ENCODE results near the gene PDZD7.

Gene PDZD7

DNA sequence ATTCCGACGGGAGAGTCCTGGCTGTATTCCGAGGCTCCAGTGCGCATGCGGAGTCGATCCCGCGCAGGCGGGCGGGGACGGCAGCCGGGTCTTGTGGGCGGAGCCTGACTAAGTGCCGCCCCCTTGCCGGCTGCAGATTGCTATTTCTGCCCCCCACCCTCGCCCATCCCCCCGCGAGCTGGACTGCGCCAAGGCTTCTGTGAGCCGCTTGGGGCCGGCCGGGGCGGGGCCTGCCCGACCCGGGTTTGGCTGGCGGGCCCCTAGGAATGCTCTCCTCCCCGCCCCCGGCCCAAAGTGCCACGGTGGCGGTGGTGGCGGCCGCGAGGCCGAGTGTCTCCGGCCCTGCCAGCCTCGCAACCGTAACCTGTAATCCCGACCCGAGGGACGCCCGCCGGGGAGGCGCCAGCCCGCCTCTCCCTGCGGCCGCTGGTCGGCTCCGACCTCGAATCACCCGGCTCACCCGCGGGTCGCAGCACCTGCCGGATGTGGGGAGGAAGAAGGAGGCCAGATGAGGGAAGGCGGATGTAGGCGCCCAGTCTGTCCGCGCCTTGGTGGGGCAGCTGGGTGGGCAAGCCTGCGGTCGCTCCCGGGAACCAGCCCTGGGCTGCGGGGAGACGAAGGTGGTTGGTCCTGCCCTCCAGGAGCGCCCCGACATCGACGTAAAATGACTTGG is 30.2 kb upstream of the PDZD7 start:
- DNase-seq = peak; percentile 57

DNA sequence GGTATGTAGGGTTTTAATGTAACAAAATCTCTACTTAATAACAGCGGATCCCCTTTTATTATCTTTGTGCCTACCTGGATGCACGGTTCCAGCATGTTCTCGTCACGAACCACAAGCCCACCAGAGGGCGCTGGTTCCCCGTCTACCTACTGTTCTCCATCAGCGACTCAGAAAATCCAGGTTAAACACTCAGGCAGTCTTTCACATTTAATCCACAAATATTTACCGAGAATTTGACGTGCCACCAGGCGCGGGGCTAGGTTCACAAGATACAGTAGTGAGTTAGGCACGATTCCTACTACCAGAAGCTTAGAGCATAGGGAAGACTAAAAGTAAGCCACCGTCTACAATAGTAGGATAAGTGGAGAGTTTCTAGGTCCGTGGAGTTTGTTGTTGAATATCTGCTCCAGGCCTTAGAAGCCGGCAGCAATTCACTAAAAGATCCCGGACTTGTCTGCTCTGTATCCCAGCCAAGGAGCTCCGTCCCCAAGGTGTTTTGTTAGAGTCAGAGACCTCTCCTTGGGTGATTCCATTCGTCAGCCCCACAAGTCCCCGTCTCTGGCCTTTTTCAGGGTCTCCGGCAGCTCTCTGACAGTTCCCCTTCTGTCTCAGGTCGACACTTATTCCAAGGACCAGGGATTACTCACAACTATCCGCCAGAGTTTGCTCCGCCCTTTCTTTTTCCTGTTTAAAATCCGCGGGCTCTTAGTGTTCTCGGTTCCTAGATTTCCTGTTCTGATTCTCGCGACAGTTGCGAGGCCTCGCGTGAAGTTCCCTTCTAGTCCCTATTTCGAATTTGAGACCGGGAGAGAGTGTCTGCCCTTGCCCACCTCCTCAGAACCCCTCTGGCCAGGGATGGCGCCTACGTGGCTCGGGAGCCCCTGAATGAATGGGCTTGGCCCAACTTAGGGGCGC is 29.4 kb upstream of the PDZD7 start:
- peak; percentile 75 for DNase-seq

DNA sequence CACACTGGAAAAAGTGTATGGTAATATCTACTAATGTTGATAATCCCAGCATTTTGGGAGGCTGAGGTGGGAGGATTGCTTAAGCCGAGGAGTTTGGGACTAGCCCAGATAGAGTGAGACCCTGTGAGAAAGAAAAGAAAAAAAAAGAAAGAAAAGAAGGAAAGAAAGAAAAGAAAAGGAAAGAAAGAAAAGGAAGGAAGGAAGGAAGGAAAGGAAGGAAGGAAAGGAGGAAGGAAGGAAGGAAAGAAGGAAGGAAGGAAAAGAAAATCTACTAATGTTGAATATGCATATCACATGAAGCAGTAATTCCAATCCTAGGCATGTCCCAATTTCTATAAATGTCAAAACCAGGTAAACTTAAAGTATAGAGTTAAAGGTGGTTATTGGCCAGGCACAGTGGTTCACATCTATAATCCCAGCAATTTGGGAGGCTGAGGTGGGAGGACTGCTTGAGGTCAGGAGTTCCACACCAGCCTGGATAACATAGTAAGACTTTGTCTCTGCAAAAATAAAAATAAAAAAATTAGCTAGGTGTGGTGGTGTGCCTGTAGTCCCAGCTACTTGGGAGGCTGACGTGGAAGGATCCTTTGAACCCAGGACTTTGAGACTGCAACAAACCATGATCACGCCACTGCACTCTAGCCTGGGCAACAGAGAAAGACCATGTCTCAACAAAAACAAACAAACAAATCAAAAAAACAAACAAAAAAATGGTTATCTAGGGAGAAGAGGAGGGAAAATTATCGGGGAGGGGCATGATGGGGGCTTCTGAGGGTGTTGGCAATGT is 25.6 kb upstream of the PDZD7 start:
- no peak for DNase-seq

GRCh38 chr10:101055411-101055810 is 24.5 kb upstream of the PDZD7 start:
- DNase-seq = no peak

DNA sequence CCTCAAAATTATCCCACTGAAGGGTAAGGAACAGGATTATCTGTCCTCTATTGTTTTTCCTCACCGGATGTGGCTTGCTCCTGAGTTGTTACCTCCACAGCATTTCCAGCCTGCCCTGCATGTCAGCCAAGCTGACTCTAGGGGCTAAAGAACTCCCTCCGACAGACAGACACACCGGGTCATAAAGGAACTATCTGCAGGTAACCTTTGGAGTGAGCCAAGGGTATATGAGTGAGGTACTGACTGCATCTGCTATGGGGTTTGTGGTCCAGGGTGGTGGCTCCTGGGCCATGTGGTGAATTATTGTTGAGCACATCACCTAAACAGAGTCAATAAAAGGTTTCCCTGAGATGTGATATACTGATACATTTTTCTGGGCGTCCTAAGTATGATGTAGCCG is 23.9 kb upstream of the PDZD7 start:
- DNase-seq = no peak

- no peak for DNase-seq
Observed at GRCh38 chr10:101054351-101054750, 23.4 kb upstream of the PDZD7 start.

- no peak for DNase-seq
Observed at GRCh38 chr10:101053516-101053915, 22.6 kb upstream of the PDZD7 start.

DNA sequence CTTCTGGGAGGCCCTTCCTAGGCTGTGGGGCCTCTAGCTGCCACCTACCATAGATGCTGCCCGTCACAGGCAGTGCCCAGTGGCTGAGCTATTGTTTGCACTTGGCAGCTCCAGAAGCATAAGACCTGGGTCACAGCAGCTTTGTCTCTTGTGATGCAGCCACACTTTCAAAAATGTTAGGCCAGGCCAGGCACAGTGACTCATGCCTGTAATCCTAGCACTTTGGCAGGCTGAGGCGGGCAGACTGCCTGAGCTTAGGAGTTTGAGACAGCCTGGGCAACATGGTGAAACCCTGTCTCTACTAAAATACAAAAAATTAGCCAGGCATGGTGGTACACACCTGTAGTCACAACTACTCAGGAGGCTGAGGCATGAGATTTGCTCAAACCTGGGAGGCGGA is 21.4 kb upstream of the PDZD7 start:
- no peak for DNase-seq

GRCh38 chr10:101050208-101051069 is 19.5 kb upstream of the PDZD7 start:
- peak; percentile 63 for DNase-seq

- peak; percentile 73 for DNase-seq
Observed at GRCh38 chr10:101047961-101048892, 17.3 kb upstream of the PDZD7 start.

GRCh38 chr10:101047268-101047667 is 16.3 kb upstream of the PDZD7 start:
- DNase-seq = no peak

GRCh38 chr10:101046332-101047238 is 15.7 kb upstream of the PDZD7 start:
- peak; percentile 3 for DNase-seq

- DNase-seq = no peak
Observed at GRCh38 chr10:101044117-101044516, 13.2 kb upstream of the PDZD7 start.

GRCh38 chr10:101043363-101043707 is 12.4 kb upstream of the PDZD7 start:
- DNase-seq = no peak

DNA sequence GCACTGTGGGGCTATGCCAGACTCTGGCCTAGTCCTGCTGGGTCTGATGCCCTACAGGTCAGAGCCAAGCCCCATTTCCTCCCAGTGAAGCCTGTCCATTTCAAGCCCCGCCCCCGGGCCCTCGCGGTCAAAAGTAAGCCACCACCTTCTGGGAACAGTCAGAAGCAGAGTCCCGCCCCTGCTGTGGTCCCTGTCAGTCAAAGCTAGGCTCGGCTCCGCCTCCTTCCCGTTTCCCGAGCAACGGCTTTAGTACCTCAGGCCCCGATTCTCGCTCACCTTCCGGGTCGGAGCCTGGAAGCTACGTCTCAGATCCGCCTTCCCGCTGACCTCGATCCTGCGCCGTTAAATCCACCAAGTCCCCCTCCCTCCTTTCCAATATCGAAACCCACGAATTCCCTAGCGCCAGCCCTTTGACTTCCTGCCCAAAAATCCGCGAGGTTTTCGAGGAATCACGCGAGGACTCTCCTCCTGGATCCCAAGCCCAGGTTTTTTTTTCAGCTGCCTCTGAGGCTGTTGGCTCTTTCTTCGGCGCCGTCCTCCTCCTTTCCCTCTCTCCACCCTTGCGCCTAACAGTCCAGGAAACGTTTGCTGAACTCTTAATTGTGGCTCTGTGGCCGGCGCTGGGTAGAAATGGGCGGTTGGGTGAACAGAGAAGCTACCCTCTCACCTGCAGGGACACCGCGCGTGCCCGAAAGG is 11.9 kb upstream of the PDZD7 start:
- peak; percentile 95 for DNase-seq

GRCh38 chr10:101042118-101042517 is 11.2 kb upstream of the PDZD7 start:
- DNase-seq = no peak

DNA sequence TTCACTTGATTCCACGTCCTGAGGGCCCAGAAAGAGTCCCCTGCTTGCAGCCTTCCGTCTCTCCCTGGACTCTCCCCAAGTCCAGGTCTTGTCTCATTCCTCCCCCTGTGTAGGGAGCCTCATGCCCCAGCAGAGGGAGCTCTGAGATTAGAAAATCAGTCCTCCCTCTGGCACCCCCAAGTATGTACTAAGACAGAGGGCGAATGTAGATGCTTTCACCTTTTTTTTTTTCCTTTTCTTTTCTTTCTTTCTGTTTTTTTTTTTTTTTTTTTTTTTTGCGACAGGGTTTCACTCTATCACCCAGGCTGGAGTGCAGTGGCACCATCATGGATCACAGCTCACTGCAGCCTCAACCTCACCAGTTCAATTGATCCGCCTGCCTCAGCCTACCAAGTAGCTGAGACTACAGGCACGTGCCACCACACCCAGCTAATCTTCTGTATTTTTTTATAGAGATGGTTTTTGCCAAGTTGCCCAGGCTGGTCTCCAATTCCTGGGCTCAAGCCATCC is 10.4 kb upstream of the PDZD7 start:
- DNase-seq = peak; percentile 43

DNA sequence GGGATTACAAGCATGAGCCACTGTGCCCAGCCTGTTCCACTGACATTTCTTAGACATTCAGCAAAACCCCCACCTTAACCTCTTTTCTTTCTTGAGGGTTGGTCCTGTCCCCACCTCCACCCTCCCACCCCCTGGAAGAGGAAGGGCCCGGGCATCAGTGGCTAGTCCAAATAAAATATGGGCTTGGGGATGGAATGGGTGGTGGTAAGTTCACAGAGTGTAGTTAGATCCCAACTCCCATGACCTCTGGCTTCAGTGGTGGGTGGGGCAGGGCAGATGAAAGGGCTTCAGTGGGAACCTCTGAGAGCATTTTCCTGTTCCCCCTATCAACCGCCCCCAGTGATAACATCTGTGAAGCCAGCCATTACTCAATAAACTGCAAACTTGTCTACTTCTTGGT is 9.9 kb upstream of the PDZD7 start:
- DNase-seq = no peak

DNA sequence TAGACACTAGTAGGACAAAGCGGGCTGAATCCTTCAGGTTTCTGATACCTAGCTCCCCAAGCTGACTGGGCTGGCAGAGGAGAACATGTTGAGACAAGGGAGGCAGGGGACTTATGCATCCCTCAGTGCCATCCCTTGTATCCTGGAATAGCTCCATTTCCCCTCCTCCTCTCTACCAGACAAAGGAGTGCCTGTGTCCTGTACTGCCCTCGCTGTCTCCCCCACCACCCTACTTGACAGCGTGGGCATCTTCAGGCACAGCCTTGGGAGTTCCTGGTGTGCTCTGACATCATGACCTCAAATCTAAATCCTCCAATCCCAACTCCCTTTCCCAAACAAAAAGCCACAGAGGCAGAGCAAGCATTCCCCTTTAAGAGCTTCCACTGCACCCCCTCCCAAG is 9.1 kb upstream of the PDZD7 start:
- no peak for DNase-seq

All from NCI-H2107 (cell line).